ENCODE measurements around the gene RNF114.

RNF114 gene

DNA sequence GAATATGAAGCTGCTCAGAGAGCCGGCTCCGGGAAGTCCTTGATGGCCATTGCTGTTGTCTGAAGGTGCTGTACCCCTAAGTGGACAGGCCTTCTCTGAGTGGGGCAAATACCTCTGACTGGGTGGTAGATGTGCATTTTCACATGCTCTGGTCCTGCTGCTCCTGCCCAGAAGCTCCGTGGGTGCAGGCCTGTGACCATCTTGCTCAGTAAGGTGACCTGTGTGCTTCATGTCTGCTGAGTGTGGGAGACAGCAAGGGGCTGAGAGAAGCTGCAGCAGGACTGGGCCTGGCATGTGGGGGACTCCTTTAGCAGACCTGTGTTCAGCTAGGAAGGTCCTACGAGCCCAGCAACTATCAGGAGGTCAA lies 25.9 kb upstream of the RNF114 start:
- no peak for TF ChIP-seq CTCF (IDR thresholded peaks at IDR 0.05; ENCODE audit: extremely low read depth, insufficient read depth, missing control alignments)
- in situ Hi-C loops (cut with MboI; ENCODE audit: low pct_unique_long_range_greater_than_20kb, low sequenced_read_pairs, unreplicated experiment): no loop called here
- DNase-seq (ENCODE audit: low spot score): no peak

GRCh38 chr20:49913399-49914047 lies 22.7 kb upstream of the RNF114 start:
- in situ Hi-C loops (cut with MboI; ENCODE audit: low pct_unique_long_range_greater_than_20kb, low sequenced_read_pairs, unreplicated experiment): no loop called here
- TF ChIP-seq CTCF (IDR thresholded peaks at IDR 0.05; ENCODE audit: extremely low read depth, insufficient read depth, missing control alignments): no peak
- DNase-seq (ENCODE audit: low spot score): no peak

DNA sequence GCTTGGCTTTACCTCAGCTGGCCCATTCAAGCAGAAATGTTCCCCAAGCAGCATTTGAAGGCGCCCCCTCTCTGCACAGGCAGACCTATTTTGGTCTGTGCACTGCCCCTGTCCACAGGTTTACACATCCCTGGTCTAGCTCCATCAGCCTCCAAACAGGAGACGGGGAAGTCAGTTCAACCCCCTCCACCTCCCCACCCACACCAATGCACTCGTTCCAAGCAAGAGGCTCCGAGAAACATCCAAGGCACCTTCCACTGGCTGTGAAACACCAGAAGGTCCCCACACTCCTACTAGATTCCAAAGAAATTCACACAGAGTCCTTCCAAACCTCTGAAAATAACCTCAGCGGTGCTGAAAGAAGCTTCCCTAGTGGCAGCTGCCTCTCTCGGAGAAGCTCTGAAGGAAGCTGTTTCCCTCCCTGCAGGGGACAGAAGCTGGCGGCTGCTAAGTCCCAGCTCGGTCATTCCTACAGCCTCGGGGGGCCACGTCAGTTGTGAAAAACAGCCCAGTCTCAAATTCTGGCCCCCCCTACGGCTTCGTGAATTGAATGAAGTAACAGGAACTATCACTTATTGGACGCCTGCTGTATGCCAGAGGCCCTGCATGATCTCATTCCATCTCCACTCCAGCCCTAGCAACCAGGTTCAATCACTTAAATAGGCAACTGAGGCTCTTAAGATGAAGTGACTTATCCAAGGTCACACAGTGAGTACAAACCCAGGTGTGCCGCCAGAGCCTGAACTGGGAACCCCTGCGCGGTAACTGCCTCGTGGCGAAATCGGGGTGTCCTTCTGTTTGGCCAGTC lies 21.7 kb upstream of the RNF114 start:
- TF ChIP-seq CTCF (IDR thresholded peaks at IDR 0.05; ENCODE audit: extremely low read depth, insufficient read depth, missing control alignments): no peak
- no peak for DNase-seq (ENCODE audit: low spot score)
- in situ Hi-C loops (cut with MboI; ENCODE audit: low pct_unique_long_range_greater_than_20kb, low sequenced_read_pairs, unreplicated experiment): no loop called here

- peak; percentile 8 for TF ChIP-seq CTCF (IDR thresholded peaks at IDR 0.05; ENCODE audit: extremely low read depth, insufficient read depth, missing control alignments)
- in situ Hi-C loops (cut with MboI; ENCODE audit: low pct_unique_long_range_greater_than_20kb, low sequenced_read_pairs, unreplicated experiment): no loop called here
Measured at GRCh38 chr20:49915118-49915379, 21.1 kb upstream of the RNF114 start.

DNA sequence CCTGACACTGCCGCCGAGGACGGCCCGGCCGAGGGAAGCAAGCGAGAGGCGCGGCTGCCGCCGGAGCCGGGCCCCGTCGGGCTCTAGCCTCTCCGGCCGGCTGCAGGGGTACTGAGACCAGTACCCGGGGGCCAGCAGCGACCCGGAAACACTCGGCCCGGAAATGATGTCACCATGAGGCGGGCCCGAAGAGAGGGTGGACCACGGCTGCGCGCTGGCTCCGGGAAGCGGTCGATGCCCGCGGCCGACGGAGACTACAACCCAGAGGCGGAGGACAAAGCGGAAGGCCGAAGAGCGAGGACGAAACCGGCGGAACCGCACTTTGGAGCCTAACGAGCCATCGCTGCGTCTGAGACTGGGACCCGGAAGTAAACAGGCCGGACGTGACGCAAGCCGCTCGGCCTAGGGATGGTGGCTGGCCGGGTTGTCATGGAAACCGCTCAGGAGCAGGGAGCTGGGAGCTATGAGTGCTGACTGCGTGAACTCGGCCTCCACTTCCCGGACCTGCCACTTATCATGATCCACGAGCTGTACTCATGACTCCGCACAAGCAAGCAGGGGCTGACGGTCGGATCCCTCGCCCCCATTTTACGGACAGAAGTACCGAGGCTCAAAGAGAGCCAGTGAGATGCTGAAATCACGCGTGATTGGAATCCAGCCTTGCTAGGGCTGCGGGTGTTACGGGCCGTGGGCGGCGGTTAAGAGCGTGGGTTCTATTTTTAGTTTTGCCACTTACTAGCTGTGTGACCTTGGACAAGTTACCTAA lies 20.6 kb upstream of the RNF114 start, which contains the start of gene SPATA2:
Gene SPATA2, minus strand, starts transcription at position 150 of the 766 bp plus-strand sequence. CDS start 7,039 bp downstream, outside the sequence.
- in situ Hi-C loops (cut with MboI; ENCODE audit: low pct_unique_long_range_greater_than_20kb, low sequenced_read_pairs, unreplicated experiment): no loop called here
- TF ChIP-seq CTCF (IDR thresholded peaks at IDR 0.05; ENCODE audit: extremely low read depth, insufficient read depth, missing control alignments): no peak
- DNase-seq (ENCODE audit: low spot score): peak; percentile 96

More at GRCh38 chr20:49915118-49915379, 21.1 kb upstream of the RNF114 start:
- no peak for DNase-seq (ENCODE audit: low spot score)

DNA sequence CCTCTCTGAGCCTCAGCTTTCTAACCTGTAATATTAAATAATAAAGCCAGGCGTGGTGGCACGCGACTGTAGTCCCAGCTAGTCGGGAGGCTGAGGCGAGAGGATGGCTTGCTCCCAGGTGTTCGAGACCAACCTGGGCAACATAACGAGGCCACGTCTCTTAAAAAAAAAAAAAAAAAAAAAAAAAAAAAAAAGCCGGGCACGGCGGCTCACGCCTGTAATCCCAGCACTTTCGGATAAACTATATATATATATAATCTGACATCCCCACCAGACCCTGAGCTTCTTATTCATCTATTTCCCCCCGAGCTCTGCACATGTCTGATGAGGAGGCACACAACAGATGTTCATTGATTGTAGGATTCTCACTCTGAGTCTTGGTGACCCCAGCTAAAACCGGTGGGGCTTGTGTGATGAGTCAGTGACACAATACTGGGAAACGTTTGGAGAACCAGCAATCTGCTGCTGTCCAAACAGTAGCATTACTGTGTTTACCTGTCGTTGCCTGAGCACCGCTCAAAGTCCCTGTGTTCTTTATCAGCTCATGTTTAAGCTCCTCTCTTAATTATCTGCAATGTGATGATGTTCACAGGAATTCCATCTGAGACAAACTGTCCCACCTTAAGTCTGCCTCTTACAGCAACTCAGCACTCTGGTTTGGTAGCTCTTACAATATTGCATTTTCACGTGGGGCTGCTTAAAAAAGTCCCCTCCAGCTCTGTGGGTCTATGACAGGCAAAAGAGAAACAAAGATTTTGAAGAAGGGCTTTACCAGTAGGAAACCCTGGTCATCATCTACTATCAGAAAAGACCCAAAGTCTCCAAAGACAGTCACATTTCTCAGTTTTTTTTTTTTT lies 19.8 kb upstream of the RNF114 start:
- in situ Hi-C loops (cut with MboI; ENCODE audit: low pct_unique_long_range_greater_than_20kb, low sequenced_read_pairs, unreplicated experiment): no loop called here
- TF ChIP-seq CTCF (IDR thresholded peaks at IDR 0.05; ENCODE audit: extremely low read depth, insufficient read depth, missing control alignments): no peak
- DNase-seq (ENCODE audit: low spot score): peak; percentile 56

Data from GM13977 (cell line).